Tibial nerve (tissue), 4 donors: ENCODE data around the gene RNF138. TPM values are rescaled to one million over a fixed set of nuclear protein-coding genes. Genes with fewer than 3 reads are reported as not detected.

Experiments used
- DNase-seq, 2 donors: peaks; one replicate each; pipeline ENCODE4 v3.0.0-alpha.2; 2019; ENCODE audit warnings: low spot score in 2 of 2
- H3K27ac ChIP-seq, 4 donors: fragments of 200-600 bp; sonication (generic) in 3 of 4; one replicate each; pipeline ENCODE4 v1.5.1; 2017 to 2019; ENCODE audit warnings: mild to moderate bottlenecking in 1 of 4
- H3K27me3 ChIP-seq, 2 donors: fragments of 200-600 bp; sonication (generic) in 1 of 2; one replicate each; pipeline versions ENCODE4 v1.5.1 to v1.6.0; 2017 to 2019
- H3K36me3 ChIP-seq, 3 donors: fragments of 200-600 bp; sonication (generic); one replicate each; pipeline ENCODE4 v1.5.1; 2018 to 2019
- H3K4me1 ChIP-seq, 4 donors: fragments of 200-600 bp; sonication (generic) in 3 of 4; one replicate each; pipeline ENCODE4 v1.5.1; 2017 to 2019
- H3K4me3 ChIP-seq, 4 donors: fragments of 200-600 bp; sonication (generic) in 3 of 4; one replicate each; pipeline ENCODE4 v1.5.1; 2017 to 2019; ENCODE audit warnings: mild to moderate bottlenecking in 1 of 4, moderate library complexity in 1 of 4
- H3K9me3 ChIP-seq, 4 donors: fragments of 200-600 bp; sonication (generic) in 3 of 4; one replicate each; pipeline ENCODE4 v1.5.1; 2017 to 2019
- CTCF ChIP-seq, 5 experiments: fragments of 200-600 bp in 3 of 5; fragments of 450-650 bp in 2 of 5; sonication (generic) in 3 of 5; IDR thresholded peaks; one replicate each; pipeline ENCODE4 v1.5.1; 2016 to 2019; ENCODE audit warnings: antibody characterized with exemption in 5 of 5, mild to moderate bottlenecking in 3 of 5, moderate library complexity in 2 of 5
- EP300 ChIP-seq, 2 donors: sonication (generic); formaldehyde crosslinking; IDR thresholded peaks; one replicate each; pipeline ENCODE4 v1.6.1; 2017; ENCODE audit warnings: antibody characterized with exemption in 2 of 2, mild to moderate bottlenecking in 1 of 2
- POLR2A ChIP-seq, 2 donors: fragments of 450-650 bp; IDR thresholded peaks; one replicate each; pipeline ENCODE4 v1.6.1; 2017; ENCODE audit warnings: antibody characterized with exemption in 2 of 2, mild to moderate bottlenecking in 2 of 2, moderate library complexity in 2 of 2
- WGBS, 2 donors: methylation state at CpG; one replicate each; pipeline ENCODE4 v1.1.5; 2018; 5-methylcytosine and 5-hydroxymethylcytosine counted together
- total RNA-seq, 4 donors: library from RNA; depleted of rRNA; stranded (reverse); fragments of >200 nt; gene quantifications; one replicate each; pipeline ENCODE4 v1.1.0, GENCODE V29; 2016

The RNF138 gene
- total RNA-seq, 4 donors from 2014 or later = 7.8 to 31.5 (median 15.1) TPM

GRCh38 chr18:32095900-32096229, 4.2 kb downstream of the RNF138 start:
- Histone ChIP-seq H3K36me3 (peaks cover 0 to 4% (median 0%) of the 10 kb centered on the region in 3 donors), H3K4me1 (peaks cover 0 to 59% (median 21%) of the 10 kb centered on the region in 4 donors), H3K27me3 (no peaks in the 10 kb centered on the region), H3K27ac (no peak overlapping the region), H3K4me3 (no peak overlapping the region), H3K9me3 (no peaks in the 10 kb centered on the region)
- no peak for DNase-seq
- 77 to 83% methylated on average over 4 of the region's 4 CpGs for WGBS, 2 donors
- TF ChIP-seq EP300 (IDR thresholded peaks at IDR 0.05) (no peak), CTCF (IDR thresholded peaks at IDR 0.05) (no peak), POLR2A (IDR thresholded peaks at IDR 0.05) (no peak)

- 87 to 88% methylated on average over 2 of the region's 2 CpGs for WGBS, 2 donors
- Histone ChIP-seq H3K4me1 (peaks cover 0 to 54% (median 16%) of the 10 kb centered on the region in 4 donors), H3K36me3 (peaks cover 0 to 4% (median 0%) of the 10 kb centered on the region in 3 donors), H3K27me3 (no peaks in the 10 kb centered on the region), H3K27ac (no peak overlapping the region), H3K9me3 (no peaks in the 10 kb centered on the region), H3K4me3 (no peak overlapping the region)
- TF ChIP-seq EP300 (IDR thresholded peaks at IDR 0.05) (no peak), CTCF (IDR thresholded peaks at IDR 0.05) (no peak), POLR2A (IDR thresholded peaks at IDR 0.05) (no peak)
- no peak for DNase-seq
Observed at GRCh38 chr18:32096946-32097345, 5.3 kb downstream of the RNF138 start.

GRCh38 chr18:32104516-32104915, 12.8 kb downstream of the RNF138 start:
- no peak overlapping the region for H3K4me3 ChIP-seq
- no peaks in the 10 kb centered on the region for H3K27me3 ChIP-seq
- WGBS, 2 donors = 81 to 83% methylated on average over 2 of the region's 2 CpGs
- TF ChIP-seq CTCF (IDR thresholded peaks at IDR 0.05) (no peak), POLR2A (IDR thresholded peaks at IDR 0.05) (no peak), EP300 (IDR thresholded peaks at IDR 0.05) (no peak)
- H3K4me1 ChIP-seq = peaks cover 0 to 6% (median 0%) of the 10 kb centered on the region in 4 donors
- H3K36me3 ChIP-seq = peaks cover 0 to 4% (median 0%) of the 10 kb centered on the region in 3 donors
- no peak overlapping the region for H3K27ac ChIP-seq
- no peaks in the 10 kb centered on the region for H3K9me3 ChIP-seq
- DNase-seq = no peak

- no peak overlapping the region for H3K27ac ChIP-seq
- no peak overlapping the region for H3K4me3 ChIP-seq
- 90 to 93% methylated on average over 3 of the region's 3 CpGs for WGBS, 2 donors
- DNase-seq = no peak
- peaks cover 0 to 6% (median 0%) of the 10 kb centered on the region in 4 donors for H3K4me1 ChIP-seq
- H3K27me3 ChIP-seq = no peaks in the 10 kb centered on the region
- TF ChIP-seq CTCF (IDR thresholded peaks at IDR 0.05) = no peak
- no peak for TF ChIP-seq EP300 (IDR thresholded peaks at IDR 0.05)
- no peak for TF ChIP-seq POLR2A (IDR thresholded peaks at IDR 0.05)
- no peaks in the 10 kb centered on the region for H3K9me3 ChIP-seq
- H3K36me3 ChIP-seq = peaks cover 0 to 18% (median 7%) of the 10 kb centered on the region in 3 donors
Observed at GRCh38 chr18:32110005-32110404, 18.3 kb downstream of the RNF138 start.

GRCh38 chr18:32111706-32112105, 20.0 kb downstream of the RNF138 start:
- H3K9me3 ChIP-seq = no peaks in the 10 kb centered on the region
- TF ChIP-seq EP300 (IDR thresholded peaks at IDR 0.05) = no peak
- peaks cover 0 to 6% (median 0%) of the 10 kb centered on the region in 4 donors for H3K4me1 ChIP-seq
- H3K27me3 ChIP-seq = no peaks in the 10 kb centered on the region
- H3K27ac ChIP-seq = no peak overlapping the region
- peaks cover 0 to 34% (median 7%) of the 10 kb centered on the region in 3 donors for H3K36me3 ChIP-seq
- H3K4me3 ChIP-seq = no peak overlapping the region
- 76 to 80% methylated on average over 3 of the region's 3 CpGs for WGBS, 2 donors
- no peak for DNase-seq

- TF ChIP-seq CTCF (IDR thresholded peaks at IDR 0.05) = no peak
- TF ChIP-seq EP300 (IDR thresholded peaks at IDR 0.05) = no peak
- no peak for TF ChIP-seq POLR2A (IDR thresholded peaks at IDR 0.05)
- 81 to 82% methylated on average over 4 of the region's 4 CpGs for WGBS, 2 donors
- Histone ChIP-seq H3K4me3 (no peak overlapping the region), H3K27ac (no peak overlapping the region), H3K36me3 (peaks cover 0 to 45% (median 7%) of the 10 kb centered on the region in 3 donors), H3K27me3 (no peaks in the 10 kb centered on the region), H3K9me3 (no peaks in the 10 kb centered on the region), H3K4me1 (peaks cover 0 to 6% (median 0%) of the 10 kb centered on the region in 4 donors)
- no peak for DNase-seq
Observed at GRCh38 chr18:32112826-32113225, 21.2 kb downstream of the RNF138 start.
